ENCODE data around the gene ZNF248.
"Not testable (repeated sequence)": the region's sequence is repeated elsewhere in the genome, so short reads cannot be mapped to it uniquely, and the experiment has no call there.

Gene ZNF248

GRCh38 chr10:37857287-37858211 lies at the start of gene ZNF248:
Gene ZNF248 (minus strand): TSS chr10:37857610. CDS start chr10:37856310, 1,300 bp downstream.
- in situ Hi-C loops (cut with MboI; ENCODE audit: low sequenced_read_pairs): no loop called here

- in situ Hi-C loops (cut with MboI; ENCODE audit: low sequenced_read_pairs): no loop called here
Observed at GRCh38 chr10:37906382-37906781, 49.0 kb upstream of the ZNF248 start.

- in situ Hi-C loops (cut with MboI; ENCODE audit: low sequenced_read_pairs): no loop called here
Observed at GRCh38 chr10:37896436-37896835, 39.0 kb upstream of the ZNF248 start.

GRCh38 chr10:37895674-37896073 lies 38.3 kb upstream of the ZNF248 start:
- in situ Hi-C loops (cut with MboI; ENCODE audit: low sequenced_read_pairs): no loop called here

GRCh38 chr10:37885850-37886249 lies 28.4 kb upstream of the ZNF248 start:
- in situ Hi-C loops (cut with MboI; ENCODE audit: low sequenced_read_pairs): no loop called here

- in situ Hi-C loops (cut with MboI; ENCODE audit: low sequenced_read_pairs): no loop called here
Observed at GRCh38 chr10:37872955-37873354, 15.5 kb upstream of the ZNF248 start.

- in situ Hi-C loops (cut with MboI; ENCODE audit: low sequenced_read_pairs): no loop called here
Observed at GRCh38 chr10:37872283-37872682, 14.9 kb upstream of the ZNF248 start.

GRCh38 chr10:37871568-37872251 lies 14.3 kb upstream of the ZNF248 start:
- in situ Hi-C loops (cut with MboI; ENCODE audit: low sequenced_read_pairs): no loop called here

GRCh38 chr10:37871143-37871542 lies 13.7 kb upstream of the ZNF248 start:
- in situ Hi-C loops (cut with MboI; ENCODE audit: low sequenced_read_pairs): no loop called here

DNA sequence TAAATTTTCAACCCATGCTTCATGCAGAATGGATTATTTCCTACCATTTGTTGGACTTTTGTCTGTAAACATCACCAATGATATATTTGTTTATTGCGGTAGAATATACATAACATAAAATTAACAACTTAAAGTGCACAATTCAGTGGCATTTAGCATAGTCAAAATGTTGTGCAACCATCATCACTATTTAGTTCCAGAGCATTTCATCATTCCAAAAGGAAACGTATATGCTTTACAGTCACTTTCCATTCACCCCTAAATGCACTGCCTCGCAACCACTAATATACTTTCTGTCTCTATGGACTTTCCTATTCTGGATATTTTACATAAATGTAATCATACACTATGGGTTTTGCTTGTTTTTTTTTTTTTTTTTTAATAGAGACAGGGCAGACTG lies 11.4 kb upstream of the ZNF248 start:
- in situ Hi-C loops (cut with MboI; ENCODE audit: low sequenced_read_pairs): no loop called here

GRCh38 chr10:37865957-37866803 lies 8.8 kb upstream of the ZNF248 start:
- in situ Hi-C loops (cut with MboI; ENCODE audit: low sequenced_read_pairs): no loop called here

GRCh38 chr10:37865264-37865663 lies 7.9 kb upstream of the ZNF248 start:
- in situ Hi-C loops (cut with MboI; ENCODE audit: low sequenced_read_pairs): no loop called here

DNA sequence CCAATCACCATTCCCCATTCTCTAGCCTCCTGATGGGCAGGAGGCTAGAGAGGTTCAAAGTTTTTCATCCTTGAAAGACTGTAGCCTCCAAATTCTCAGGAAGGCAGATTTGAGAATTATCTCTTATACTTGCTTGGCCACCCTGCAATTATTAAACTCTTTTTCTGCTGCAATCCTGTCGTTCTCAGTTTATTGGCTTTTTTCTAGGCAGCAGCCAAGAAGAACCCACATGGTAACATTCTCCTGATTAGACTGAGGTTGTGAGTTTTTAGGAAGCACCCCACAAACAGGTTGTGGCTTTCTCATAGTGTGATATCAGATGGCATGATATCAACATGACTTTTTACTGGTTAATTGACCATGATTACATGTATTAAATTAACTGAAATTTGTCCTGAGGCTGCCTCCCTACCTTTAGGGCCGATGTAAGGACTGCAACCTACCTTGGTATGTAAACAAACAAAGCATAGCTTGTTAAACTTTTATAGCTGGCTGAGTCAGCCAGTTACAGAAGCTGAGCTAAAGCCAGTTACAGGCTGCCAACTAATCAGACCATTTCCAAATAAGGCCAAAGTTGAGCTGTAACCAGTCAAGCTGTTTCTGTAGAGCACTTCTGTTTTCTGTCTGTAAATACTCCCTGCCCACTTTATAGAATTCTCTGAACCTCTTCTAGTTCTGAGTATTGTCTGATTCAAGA lies 3.2 kb upstream of the ZNF248 start:
- in situ Hi-C loops (cut with MboI; ENCODE audit: low sequenced_read_pairs): no loop called here

GRCh38 chr10:37859270-37859669 lies 1.9 kb upstream of the ZNF248 start:
- in situ Hi-C loops (cut with MboI; ENCODE audit: low sequenced_read_pairs): not testable (repeated sequence)

GRCh38 chr10:37856881-37857286 lies 526 bp downstream of the ZNF248 start:
- in situ Hi-C loops (cut with MboI; ENCODE audit: low sequenced_read_pairs): no loop called here

- in situ Hi-C loops (cut with MboI; ENCODE audit: low sequenced_read_pairs): no loop called here
Observed at GRCh38 chr10:37855636-37856035, 1.8 kb downstream of the ZNF248 start.

- in situ Hi-C loops (cut with MboI; ENCODE audit: low sequenced_read_pairs): no loop called here
Observed at GRCh38 chr10:37854626-37855025, 2.8 kb downstream of the ZNF248 start.

DNA sequence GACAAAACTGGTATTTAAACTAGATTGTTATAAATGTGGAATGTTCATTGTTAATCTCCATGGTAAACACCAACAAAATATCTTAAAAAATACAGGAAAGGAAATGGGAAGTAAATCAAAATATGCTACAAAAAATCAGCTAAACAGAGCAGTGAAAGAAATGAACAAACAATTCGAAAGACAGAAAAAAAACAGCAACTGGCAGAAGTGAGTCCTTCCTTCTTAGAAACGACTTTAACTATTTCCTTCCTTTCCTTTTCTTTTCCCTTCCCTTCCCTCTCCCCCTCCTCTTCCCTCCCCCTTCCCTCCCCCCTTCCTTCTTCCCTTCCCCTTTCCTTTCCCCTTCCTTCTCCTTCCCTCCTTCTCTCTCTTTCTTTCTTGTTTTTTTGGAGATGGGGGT lies 12.8 kb downstream of the ZNF248 start:
- in situ Hi-C loops (cut with MboI; ENCODE audit: low sequenced_read_pairs): no loop called here

- in situ Hi-C loops (cut with MboI; ENCODE audit: low sequenced_read_pairs): no loop called here
Observed at GRCh38 chr10:37839243-37839642, 18.2 kb downstream of the ZNF248 start.

DNA sequence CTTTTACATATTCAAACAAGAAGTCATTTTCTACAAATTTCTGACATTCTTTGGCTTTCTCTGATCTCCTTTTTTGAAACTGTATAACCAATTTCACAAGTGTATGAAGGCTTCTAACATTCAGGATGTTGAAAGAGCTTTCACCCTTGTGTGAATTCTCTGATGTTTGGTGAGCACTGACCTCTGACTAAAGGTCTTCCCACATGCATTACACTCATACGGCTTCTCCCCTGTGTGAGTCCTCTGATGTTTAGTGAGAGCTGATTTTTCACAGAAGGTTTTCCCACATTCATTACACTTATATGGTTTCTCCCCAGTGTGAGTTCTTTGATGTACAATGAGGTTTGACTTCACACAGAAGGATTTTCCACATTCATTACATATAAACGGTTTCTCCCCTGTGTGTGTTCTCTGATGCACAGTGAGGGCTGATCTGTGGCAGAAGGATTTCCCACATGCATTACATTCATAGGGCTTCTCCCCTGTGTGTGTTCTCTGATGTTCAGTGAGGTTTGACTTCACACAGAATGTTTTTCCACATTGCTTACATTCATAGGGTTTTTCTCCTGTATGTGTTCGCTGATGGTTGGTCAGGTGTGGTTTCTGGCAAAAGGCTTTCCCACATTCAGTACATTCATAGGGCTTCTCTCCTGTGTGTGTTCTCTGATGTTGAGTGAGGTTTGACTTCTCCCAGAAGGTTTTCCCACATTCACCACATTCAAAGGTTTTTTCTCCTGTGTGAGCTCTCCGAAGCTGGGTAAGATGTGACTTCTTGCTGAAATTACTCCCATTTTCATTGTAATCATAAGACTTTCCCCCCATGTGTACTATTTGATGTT lies 25.7 kb downstream of the ZNF248 start:
- in situ Hi-C loops (cut with MboI; ENCODE audit: low sequenced_read_pairs): no loop called here
